Fibroblast of lung (primary cell): ENCODE results near the gene ARHGDIA. TPM values are rescaled to one million over a fixed set of nuclear protein-coding genes. Genes with fewer than 3 reads are reported as not detected.

Experiments used
- DNase-seq, 2 donors: peaks; one replicate each; pipeline versions ENCODE4 v3.0.0 to v3.0.0-alpha.2; 2010; ENCODE audit warnings: low read depth in 2 of 2
- H2AFZ ChIP-seq: 2 replicates; pipeline ENCODE4 v1.5.1; 2012; ENCODE audit warnings: low read length, control low read depth, inconsistent platforms
- H3K27ac ChIP-seq: 2 replicates; pipeline ENCODE4 v1.5.1; 2011; ENCODE audit warnings: low read length, control low read depth; ENCODE audit not compliant: insufficient read depth
- H3K27me3 ChIP-seq: 2 replicates; pipeline ENCODE4 v1.5.1; 2011; ENCODE audit warnings: mild to moderate bottlenecking, low read length; ENCODE audit not compliant: control insufficient read depth, insufficient read depth
- H3K36me3 ChIP-seq: 2 replicates; pipeline ENCODE4 v1.5.1; 2011; ENCODE audit warnings: low read length; ENCODE audit not compliant: control insufficient read depth, insufficient read depth
- H3K4me1 ChIP-seq: 2 replicates; pipeline ENCODE4 v1.5.1; 2011; ENCODE audit warnings: low read length; ENCODE audit not compliant: control insufficient read depth, insufficient read depth; ENCODE audit errors: extremely low read depth
- H3K4me2 ChIP-seq: 2 replicates; pipeline ENCODE4 v1.5.1; 2011; ENCODE audit warnings: low read length, control low read depth; ENCODE audit not compliant: insufficient read depth; ENCODE audit errors: extremely low read depth
- H3K4me3 ChIP-seq, 4 experiments: fragments of 200-600 bp in 1 of 4; sonication (generic) in 1 of 4; replicated peaks in 1 of 4; 2 replicates each; pipeline ENCODE4 v1.5.1; 2011 to 2016; ENCODE audit warnings: low read length in 4 of 4, low read depth in 3 of 4, mild to moderate bottlenecking in 3 of 4, control low read depth in 2 of 4, inconsistent platforms in 1 of 4, mixed read lengths in 1 of 4; ENCODE audit not compliant: insufficient read depth in 1 of 4; ENCODE audit errors: control extremely low read depth in 1 of 4
- H3K79me2 ChIP-seq: 2 replicates; pipeline ENCODE4 v1.5.1; 2012; ENCODE audit warnings: mild to moderate bottlenecking, low read length, inconsistent platforms; ENCODE audit not compliant: control insufficient read depth, insufficient read depth
- H3K9ac ChIP-seq: 2 replicates; pipeline ENCODE4 v1.5.1; 2011; ENCODE audit warnings: mild to moderate bottlenecking, low read length, control low read depth; ENCODE audit not compliant: insufficient read depth
- H3K9me3 ChIP-seq: 2 replicates; pipeline ENCODE4 v1.5.1; 2012; ENCODE audit warnings: low read depth, low read length; ENCODE audit not compliant: control insufficient read depth, insufficient read depth
- H4K20me1 ChIP-seq: 2 replicates; pipeline ENCODE4 v1.5.1; 2011; ENCODE audit warnings: low read length; ENCODE audit not compliant: control insufficient read depth, insufficient read depth; ENCODE audit errors: extremely low read depth
- EZH2 ChIP-seq: IDR thresholded peaks from 2 replicates; pipeline ENCODE4 v1.5.1; 2012; ENCODE audit warnings: low read length, control low read depth, mild to moderate bottlenecking; ENCODE audit errors: missing control alignments
- polyA plus RNA-seq, 2 donors: library from polyadenylated mRNA; depleted of rRNA in 1 of 2; stranded (reverse) in 1 of 2; unstranded in 1 of 2; fragments of >200 nt; gene quantifications; 2 replicates each; pipeline ENCODE4 v1.2.1, GENCODE V29; 2011 to 2012; ENCODE audit warnings: missing spikeins in 1 of 2
- total RNA-seq: library from RNA; depleted of rRNA; stranded (reverse); fragments of >200 nt; gene quantifications from 2 replicates; pipeline ENCODE4 v1.2.1, GENCODE V29; 2014
- TF ChIP-seq, protein P1 (sequence below), 2 donors: IDR thresholded peaks in 1 of 2; conservative IDR thresholded peaks in 1 of 2; 1 replicate in 1 of 2; 2 replicates in 1 of 2; pipeline ENCODE4 v1.5.1; 2011 to 2012; ENCODE audit warnings: low read length in 2 of 2, control low read depth in 1 of 2, inconsistent platforms in 1 of 2, low read depth in 1 of 2, mild to moderate bottlenecking in 1 of 2

ARHGDIA gene
- total and polyA plus RNA-seq, 2 donors (not counting 1 experiment from before 2014, with no cell fraction given) = 95.0 to 164 TPM

GRCh38 chr17:81871387-81872230 is 472 bp upstream of the ARHGDIA start:
- Histone ChIP-seq H3K36me3 (peaks cover 13% of the 10 kb centered on the region), H4K20me1 (no peaks in the 10 kb centered on the region), H3K27me3 (no peaks in the 10 kb centered on the region), H3K4me3 (peak overlapping the region; percentile 55 to 89 (median 73)), H2AFZ (peak overlapping the region; percentile 69), H3K79me2 (peaks cover 26% of the 10 kb centered on the region), H3K4me2 (peak overlapping the region; percentile 97), H3K9ac (peak overlapping the region; percentile 97), H3K9me3 (no peaks in the 10 kb centered on the region), H3K4me1 (peaks cover 18% of the 10 kb centered on the region), H3K27ac (peak overlapping the region; percentile 99)
- peak; percentile 78 to 89 for DNase-seq
- TF ChIP-seq EZH2 = no peak
- TF ChIP-seq, protein P1, sequence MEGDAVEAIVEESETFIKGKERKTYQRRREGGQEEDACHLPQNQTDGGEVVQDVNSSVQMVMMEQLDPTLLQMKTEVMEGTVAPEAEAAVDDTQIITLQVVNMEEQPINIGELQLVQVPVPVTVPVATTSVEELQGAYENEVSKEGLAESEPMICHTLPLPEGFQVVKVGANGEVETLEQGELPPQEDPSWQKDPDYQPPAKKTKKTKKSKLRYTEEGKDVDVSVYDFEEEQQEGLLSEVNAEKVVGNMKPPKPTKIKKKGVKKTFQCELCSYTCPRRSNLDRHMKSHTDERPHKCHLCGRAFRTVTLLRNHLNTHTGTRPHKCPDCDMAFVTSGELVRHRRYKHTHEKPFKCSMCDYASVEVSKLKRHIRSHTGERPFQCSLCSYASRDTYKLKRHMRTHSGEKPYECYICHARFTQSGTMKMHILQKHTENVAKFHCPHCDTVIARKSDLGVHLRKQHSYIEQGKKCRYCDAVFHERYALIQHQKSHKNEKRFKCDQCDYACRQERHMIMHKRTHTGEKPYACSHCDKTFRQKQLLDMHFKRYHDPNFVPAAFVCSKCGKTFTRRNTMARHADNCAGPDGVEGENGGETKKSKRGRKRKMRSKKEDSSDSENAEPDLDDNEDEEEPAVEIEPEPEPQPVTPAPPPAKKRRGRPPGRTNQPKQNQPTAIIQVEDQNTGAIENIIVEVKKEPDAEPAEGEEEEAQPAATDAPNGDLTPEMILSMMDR (conservative IDR thresholded peaks at IDR 0.05 in 1 of 2, IDR thresholded peaks at IDR 0.05 in 1 of 2; ENCODE audit: low read depth in 1 of 2, low read length in 2 of 2) = peak in 1 of 2 donors; percentile 27

DNA sequence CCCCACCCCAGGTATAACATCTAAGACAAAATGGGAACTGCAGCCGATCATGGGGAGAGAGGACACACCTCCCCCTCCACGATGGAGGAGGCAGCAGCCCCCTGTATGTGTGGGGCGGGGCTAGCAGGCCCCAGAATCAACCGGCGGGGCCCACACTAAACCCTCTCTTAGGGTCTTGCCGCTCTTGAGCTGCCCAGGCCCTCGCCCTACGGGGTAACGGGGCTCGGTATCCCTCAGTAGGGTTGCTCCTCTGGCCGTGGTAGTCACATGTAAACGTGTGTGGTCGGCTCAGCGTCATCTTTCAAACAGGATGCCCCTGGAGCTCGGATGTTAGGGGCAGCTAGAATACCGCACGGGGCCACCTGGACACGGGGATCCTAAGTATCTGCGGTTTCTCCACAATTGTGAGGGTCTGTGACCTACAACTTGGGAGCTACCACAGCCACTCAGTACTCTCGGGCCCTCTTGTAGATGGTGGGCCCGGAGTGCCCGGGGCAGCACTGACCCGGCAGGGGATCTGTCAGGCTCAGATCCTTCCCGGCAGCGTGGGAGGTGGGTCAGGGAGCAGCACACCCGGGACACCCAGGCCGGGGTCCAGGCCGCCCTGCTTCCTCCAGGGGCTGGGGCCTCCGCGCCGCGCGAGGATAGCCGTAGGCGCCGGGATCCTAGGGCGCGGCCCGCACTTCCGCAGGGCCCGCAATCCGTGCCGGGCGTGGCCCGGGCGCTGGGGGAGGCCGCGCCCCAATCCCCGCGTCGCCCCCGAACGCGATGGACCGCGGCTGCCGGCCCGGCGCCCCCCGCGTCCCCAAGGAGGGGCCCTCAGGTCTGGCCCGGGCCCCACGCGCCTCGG is 781 bp downstream of the ARHGDIA start:
- no peak overlapping the region for H2AFZ ChIP-seq
- no peaks in the 10 kb centered on the region for H4K20me1 ChIP-seq
- H3K79me2 ChIP-seq = peaks cover 26% of the 10 kb centered on the region
- no peaks in the 10 kb centered on the region for H3K9me3 ChIP-seq
- H3K4me3 ChIP-seq = peak overlapping the region; percentile 61 to 89 (median 87)
- H3K27me3 ChIP-seq = no peaks in the 10 kb centered on the region
- peak; percentile 46 to 66 for DNase-seq
- peaks cover 20% of the 10 kb centered on the region for H3K4me1 ChIP-seq
- TF ChIP-seq, protein P1 (conservative IDR thresholded peaks at IDR 0.05 in 1 of 2, IDR thresholded peaks at IDR 0.05 in 1 of 2; ENCODE audit: low read depth in 1 of 2, low read length in 2 of 2) = no peak
- no peak for TF ChIP-seq EZH2
- peaks cover 20% of the 10 kb centered on the region for H3K36me3 ChIP-seq
- peak overlapping the region; percentile 97 for H3K9ac ChIP-seq
- peak overlapping the region; percentile 97 for H3K27ac ChIP-seq
- H3K4me2 ChIP-seq = peak overlapping the region; percentile 97
